Stomach (tissue), 4 donors: ENCODE data around the gene CHCHD6.

ENCODE experiments used
- CTCF ChIP-seq, 7 experiments: fragments of 450-650 bp in 4 of 7; fragments of 200-600 bp in 3 of 7; sonication (generic) in 3 of 7; IDR thresholded peaks; one replicate each; pipeline ENCODE4 v1.5.1; 2016 to 2019; ENCODE audit warnings: antibody characterized with exemption in 7 of 7, control low read depth in 2 of 7, mild to moderate bottlenecking in 1 of 7
- POLR2A ChIP-seq, 4 donors: fragments of 450-650 bp; IDR thresholded peaks; one replicate each; pipeline ENCODE4 v1.6.1; 2016; ENCODE audit warnings: antibody characterized with exemption in 4 of 4, control low read depth in 2 of 4, mild to moderate bottlenecking in 1 of 4, moderate library complexity in 1 of 4
- POLR2AphosphoS5 ChIP-seq, 3 donors: sonication (generic); formaldehyde crosslinking; IDR thresholded peaks; one replicate each; pipeline ENCODE4 v1.6.1; 2016; ENCODE audit warnings: antibody characterized with exemption in 3 of 3

DNA sequence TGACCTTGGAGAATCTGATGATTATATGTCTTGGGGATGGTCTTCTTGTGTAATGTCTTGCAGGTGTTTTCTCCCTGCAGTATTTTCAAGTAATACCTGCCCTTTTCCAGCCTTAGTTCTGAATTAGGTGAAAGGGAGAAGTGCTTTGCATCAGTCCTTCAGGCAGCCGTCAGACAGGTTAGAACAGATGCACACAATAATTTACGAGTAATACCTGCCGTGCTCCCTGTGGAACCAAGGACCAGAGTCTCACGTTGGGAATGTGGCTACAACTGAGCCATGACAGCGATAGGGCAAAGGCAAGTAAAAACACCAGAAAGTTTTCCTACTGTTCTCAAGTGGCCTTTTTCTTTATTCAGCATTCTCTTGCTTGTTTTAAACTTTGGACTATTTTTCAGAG, 69.1 kb downstream of the CHCHD6 start:
- TF ChIP-seq CTCF (IDR thresholded peaks at IDR 0.05) (no peak), POLR2AphosphoS5 (IDR thresholded peaks at IDR 0.05) (no peak), POLR2A (IDR thresholded peaks at IDR 0.05) (no peak)
